CD14-positive monocyte (primary cell): ENCODE measurements around the gene MICALL1. TPM values are rescaled to one million over a fixed set of nuclear protein-coding genes. Genes with fewer than 3 reads are reported as not detected.

ENCODE experiments used
- DNase-seq, 3 donors: peaks; one replicate each; pipeline ENCODE4 v3.0.0-alpha.2; 2011 to 2022
- H2AFZ ChIP-seq: 2 replicates; pipeline ENCODE4 v1.6.0; 2012; ENCODE audit warnings: mild to moderate bottlenecking, low read depth, low read length, inconsistent platforms; ENCODE audit not compliant: insufficient read depth, poor library complexity, severe bottlenecking
- H3K27ac ChIP-seq, 2 donors: 1 replicate in 1 of 2; 2 replicates in 1 of 2; pipeline ENCODE4 v1.5.1; 2012 to 2013; ENCODE audit warnings: low read length in 2 of 2, control low read depth in 1 of 2, inconsistent platforms in 1 of 2, low read depth in 1 of 2, mild to moderate bottlenecking in 1 of 2
- H3K27me3 ChIP-seq, 2 donors: one replicate each; pipeline versions ENCODE4 v1.6.0 to v1.6.1; 2011 to 2013; ENCODE audit warnings: low read length in 2 of 2; ENCODE audit not compliant: control insufficient read depth in 2 of 2, insufficient read depth in 2 of 2
- H3K36me3 ChIP-seq, 2 donors: replicated peaks in 1 of 2; 1 replicate in 1 of 2; 2 replicates in 1 of 2; pipeline versions ENCODE4 v1.5.1 to v1.6.1; 2012 to 2013; ENCODE audit warnings: low read length in 2 of 2, control low read depth in 1 of 2, inconsistent platforms in 1 of 2, mild to moderate bottlenecking in 1 of 2; ENCODE audit not compliant: insufficient read depth in 2 of 2, control insufficient read depth in 1 of 2
- H3K4me1 ChIP-seq, 2 donors: 1 replicate in 1 of 2; 2 replicates in 1 of 2; pipeline versions ENCODE4 v1.5.1 to v1.6.1; 2012 to 2013; ENCODE audit warnings: low read length in 2 of 2, control low read depth in 1 of 2, inconsistent platforms in 1 of 2, mild to moderate bottlenecking in 1 of 2, moderate library complexity in 1 of 2; ENCODE audit not compliant: insufficient read depth in 2 of 2, control insufficient read depth in 1 of 2
- H3K4me2 ChIP-seq: replicated peaks from 2 replicates; pipeline ENCODE3; 2012; ENCODE audit warnings: low read length, moderate library complexity, mild to moderate bottlenecking; ENCODE audit not compliant: poor library complexity, severe bottlenecking; ENCODE audit errors: extremely low read depth
- H3K4me3 ChIP-seq, 3 experiments: fragments of 200-600 bp in 1 of 3; sonication (generic) in 1 of 3; replicated peaks in 1 of 3; 1 replicate in 2 of 3; 2 replicates in 1 of 3; pipeline ENCODE4 v1.5.1; 2011 to 2013; ENCODE audit warnings: low read length in 3 of 3, mild to moderate bottlenecking in 3 of 3, control low read depth in 2 of 3, low read depth in 2 of 3, inconsistent platforms in 1 of 3, moderate library complexity in 1 of 3
- H3K79me2 ChIP-seq: 2 replicates; pipeline ENCODE4 v1.6.0; 2012; ENCODE audit warnings: mild to moderate bottlenecking, control low read depth, inconsistent platforms, low read length, moderate library complexity; ENCODE audit not compliant: insufficient read depth
- H3K9ac ChIP-seq: 2 replicates; pipeline ENCODE4 v1.6.0; 2017; ENCODE audit warnings: low read length, mild to moderate bottlenecking; ENCODE audit not compliant: insufficient read depth, poor library complexity, severe bottlenecking
- H3K9me3 ChIP-seq, 2 donors: replicated peaks in 1 of 2; 1 replicate in 1 of 2; 2 replicates in 1 of 2; pipeline versions ENCODE4 v1.5.1 to v1.6.1; 2012 to 2013; ENCODE audit warnings: low read length in 2 of 2, control low read depth in 1 of 2; ENCODE audit not compliant: control insufficient read depth in 1 of 2, insufficient read depth in 1 of 2
- H4K20me1 ChIP-seq: 2 replicates; pipeline ENCODE4 v1.6.0; 2012; ENCODE audit warnings: mild to moderate bottlenecking, low read length, control low read depth, moderate library complexity; ENCODE audit not compliant: insufficient read depth
- H3K27ac Mint-ChIP-seq, 7 donors: one replicate each; pipeline ENCODE4 v1.8.0; 2020; ENCODE audit warnings: mild to moderate bottlenecking in 7 of 7, mixed read lengths in 7 of 7, moderate library complexity in 6 of 7, inconsistent platforms in 2 of 7
- H3K27me3 Mint-ChIP-seq, 3 donors: one replicate each; pipeline ENCODE4 v1.8.0; 2021 to 2022; ENCODE audit warnings: low read depth in 3 of 3, mild to moderate bottlenecking in 3 of 3, mixed read lengths in 3 of 3, moderate library complexity in 3 of 3, inconsistent platforms in 1 of 3
- H3K36me3 Mint-ChIP-seq, 2 donors: one replicate each; pipeline ENCODE4 v1.8.0; 2020; ENCODE audit warnings: mixed read lengths in 2 of 2, inconsistent platforms in 1 of 2, mild to moderate bottlenecking in 1 of 2
- H3K4me1 Mint-ChIP-seq: one replicate; pipeline ENCODE4 v1.8.0; 2020; ENCODE audit warnings: mild to moderate bottlenecking, mixed read lengths
- H3K4me3 Mint-ChIP-seq, 2 donors: one replicate each; pipeline ENCODE4 v1.8.0; 2020; ENCODE audit warnings: mild to moderate bottlenecking in 2 of 2, mixed read lengths in 2 of 2, moderate library complexity in 1 of 2
- H3K9me3 Mint-ChIP-seq, 7 donors: one replicate each; pipeline ENCODE4 v1.8.0; 2020 to 2022; ENCODE audit warnings: mixed read lengths in 7 of 7, mild to moderate bottlenecking in 6 of 7, moderate library complexity in 6 of 7, inconsistent platforms in 2 of 7
- WGBS: methylation state at CpG from one replicate; pipeline ENCODE4 v1.1.5; 2013; ENCODE audit warnings: missing lambda C conversion rate; ENCODE audit not compliant: insufficient coverage; 5-methylcytosine and 5-hydroxymethylcytosine counted together
- intact Hi-C, 2 donors: fragments of 100-400 bp; cut with micrococcal nuclease; formaldehyde crosslinking; loops; one replicate each; pipeline versions ENCODE4 v1.15.0 to v1.15.1; 2023
- polyA plus RNA-seq, 3 donors: library from polyadenylated mRNA; depleted of rRNA in 1 of 3; unstranded in 2 of 3; stranded (reverse) in 1 of 3; fragments of 300-500 nt in 2 of 3; fragments of >200 nt in 1 of 3; fragmentation: Illumina TruSeq in 2 of 3; gene quantifications; 1 replicate in 2 of 3; 2 replicates in 1 of 3; pipeline ENCODE4 v1.2.3, GENCODE V29; 2012 to 2021
- TF ChIP-seq, protein P1 (sequence below): fragments of 200-600 bp; IDR thresholded peaks from one replicate; pipeline ENCODE4 v1.8.0; 2022; ENCODE audit warnings: antibody characterized with exemption, mild to moderate bottlenecking

MICALL1 gene
- polyA plus RNA-seq, 3 donors: 0.51 to 7.0 (median 1.3) TPM

DNA sequence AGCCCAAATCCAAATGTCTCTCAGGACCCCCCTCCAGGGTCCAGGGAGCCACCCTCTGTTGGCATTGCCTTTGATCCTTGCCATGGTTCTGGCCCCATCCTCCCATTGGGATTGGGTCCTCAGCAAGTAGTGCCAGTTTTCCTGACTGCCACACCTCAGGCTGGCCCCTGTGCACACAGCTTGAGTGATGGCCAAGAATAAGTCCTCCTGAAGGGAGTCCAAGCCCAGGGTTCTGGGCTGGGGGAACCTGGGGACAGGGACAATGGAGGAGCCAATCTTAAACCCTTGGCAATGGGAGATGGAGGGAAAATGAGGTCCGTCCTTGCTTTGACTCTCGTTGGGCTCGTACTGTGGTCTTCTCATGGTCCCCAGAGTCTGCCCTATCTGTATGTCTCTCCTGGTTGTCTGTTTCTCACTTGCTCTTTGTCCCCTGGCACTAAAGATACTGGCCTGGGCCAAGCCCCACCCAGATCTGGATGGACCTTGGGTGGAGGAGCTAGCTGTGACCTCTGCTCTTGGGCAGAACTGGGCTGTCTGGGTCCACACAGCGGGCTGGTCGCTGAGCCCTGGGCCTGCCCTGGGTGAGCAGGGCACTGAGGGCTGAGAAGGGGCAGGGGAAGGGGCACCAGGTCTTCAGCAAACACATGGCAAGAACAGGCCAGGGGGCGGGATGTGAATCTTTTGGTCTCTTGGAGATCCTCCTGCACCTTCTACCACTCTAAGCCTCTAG, 75.3 kb downstream of the MICALL1 start:
- 95% methylated on average over 6 of the region's 6 CpGs for WGBS
- no peak overlapping the region for H3K9ac ChIP-seq
- no peaks in the 10 kb centered on the region for H3K79me2 ChIP-seq
- no peaks in the 10 kb centered on the region for H3K36me3 ChIP-seq
- H3K27me3 Mint-ChIP-seq: peaks cover 0 to under 1% (median 0%) of the 10 kb centered on the region in 3 donors
- TF ChIP-seq, protein P1, sequence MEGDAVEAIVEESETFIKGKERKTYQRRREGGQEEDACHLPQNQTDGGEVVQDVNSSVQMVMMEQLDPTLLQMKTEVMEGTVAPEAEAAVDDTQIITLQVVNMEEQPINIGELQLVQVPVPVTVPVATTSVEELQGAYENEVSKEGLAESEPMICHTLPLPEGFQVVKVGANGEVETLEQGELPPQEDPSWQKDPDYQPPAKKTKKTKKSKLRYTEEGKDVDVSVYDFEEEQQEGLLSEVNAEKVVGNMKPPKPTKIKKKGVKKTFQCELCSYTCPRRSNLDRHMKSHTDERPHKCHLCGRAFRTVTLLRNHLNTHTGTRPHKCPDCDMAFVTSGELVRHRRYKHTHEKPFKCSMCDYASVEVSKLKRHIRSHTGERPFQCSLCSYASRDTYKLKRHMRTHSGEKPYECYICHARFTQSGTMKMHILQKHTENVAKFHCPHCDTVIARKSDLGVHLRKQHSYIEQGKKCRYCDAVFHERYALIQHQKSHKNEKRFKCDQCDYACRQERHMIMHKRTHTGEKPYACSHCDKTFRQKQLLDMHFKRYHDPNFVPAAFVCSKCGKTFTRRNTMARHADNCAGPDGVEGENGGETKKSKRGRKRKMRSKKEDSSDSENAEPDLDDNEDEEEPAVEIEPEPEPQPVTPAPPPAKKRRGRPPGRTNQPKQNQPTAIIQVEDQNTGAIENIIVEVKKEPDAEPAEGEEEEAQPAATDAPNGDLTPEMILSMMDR: no peak
- no peak overlapping the region for H3K4me3 ChIP-seq
- no peaks in the 10 kb centered on the region for H3K27me3 ChIP-seq
- H3K9me3 ChIP-seq: no peaks in the 10 kb centered on the region
- no peak overlapping the region for H3K4me3 Mint-ChIP-seq
- no peaks in the 10 kb centered on the region for H3K4me1 ChIP-seq
- peaks cover 9% of the 10 kb centered on the region for H3K4me1 Mint-ChIP-seq
- peaks cover 4 to 7% of the 10 kb centered on the region in 2 donors for H3K36me3 Mint-ChIP-seq
- H2AFZ ChIP-seq: no peak overlapping the region
- no peaks in the 10 kb centered on the region for H4K20me1 ChIP-seq
- no peak overlapping the region for H3K27ac ChIP-seq
- H3K4me2 ChIP-seq: no peak overlapping the region
- intact Hi-C loops: no loop called here
- no peak for DNase-seq
- no peak overlapping the region for H3K27ac Mint-ChIP-seq
- peaks cover 0 to 1% (median 0%) of the 10 kb centered on the region in 7 donors for H3K9me3 Mint-ChIP-seq

DNA sequence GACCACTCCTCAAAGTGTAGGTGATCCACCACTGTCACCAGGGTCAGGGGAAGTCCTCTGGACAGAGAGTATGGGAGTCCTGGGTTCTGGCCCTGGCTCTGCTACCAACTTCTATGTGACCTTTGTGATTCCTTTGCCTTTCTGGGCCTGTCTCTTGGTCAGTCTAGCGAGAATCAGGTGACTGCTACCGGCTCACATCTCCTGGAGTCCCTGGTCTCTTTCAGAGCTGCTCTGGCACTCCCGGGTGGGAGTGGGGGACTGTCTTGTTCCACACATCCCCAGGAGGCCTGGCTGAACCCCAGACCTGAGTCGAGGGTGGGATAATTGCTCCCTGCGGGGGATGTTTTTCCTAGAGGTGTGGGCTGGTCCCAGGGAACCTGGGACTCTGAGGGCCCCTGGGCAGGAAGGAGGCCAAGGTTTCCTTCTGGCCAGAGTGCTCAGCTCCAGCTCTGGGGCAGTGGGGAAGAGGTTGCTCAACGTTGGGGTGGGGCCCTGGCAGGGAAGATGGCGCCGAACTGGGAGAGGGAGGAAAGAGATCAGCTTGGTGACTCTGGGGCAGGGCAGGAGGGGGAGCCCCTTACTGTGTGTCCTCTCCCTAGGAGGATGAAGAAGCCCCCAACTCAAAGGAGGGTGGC, 76.2 kb downstream of the MICALL1 start:
- Histone ChIP-seq H4K20me1 (no peaks in the 10 kb centered on the region), H3K9ac (no peak overlapping the region), H3K79me2 (no peaks in the 10 kb centered on the region), H3K4me2 (no peak overlapping the region), H3K27me3 (no peaks in the 10 kb centered on the region), H3K4me3 (no peak overlapping the region), H3K27ac (no peak overlapping the region), H2AFZ (no peak overlapping the region), H3K9me3 (no peaks in the 10 kb centered on the region), H3K36me3 (no peaks in the 10 kb centered on the region), H3K4me1 (no peaks in the 10 kb centered on the region)
- TF ChIP-seq, protein P1: no peak
- Mint-ChIP-seq H3K27me3 (no peaks in the 10 kb centered on the region), H3K9me3 (peaks cover 0 to 1% (median 0%) of the 10 kb centered on the region in 7 donors), H3K27ac (peak overlapping the region in 1 of 7 donors; percentile 59), H3K36me3 (peaks cover 3 to 4% of the 10 kb centered on the region in 2 donors), H3K4me3 (no peak overlapping the region), H3K4me1 (peaks cover 9% of the 10 kb centered on the region)
- WGBS: 69% methylated on average over 8 of the region's 8 CpGs
- intact Hi-C loops: no loop called here
- DNase-seq: no peak
